ENCODE measurements around the gene CASTOR2.
"Not testable (repeated sequence)": the region's sequence is repeated elsewhere in the genome, so short reads cannot be mapped to it uniquely, and the experiment has no call there.

The CASTOR2 gene

DNA sequence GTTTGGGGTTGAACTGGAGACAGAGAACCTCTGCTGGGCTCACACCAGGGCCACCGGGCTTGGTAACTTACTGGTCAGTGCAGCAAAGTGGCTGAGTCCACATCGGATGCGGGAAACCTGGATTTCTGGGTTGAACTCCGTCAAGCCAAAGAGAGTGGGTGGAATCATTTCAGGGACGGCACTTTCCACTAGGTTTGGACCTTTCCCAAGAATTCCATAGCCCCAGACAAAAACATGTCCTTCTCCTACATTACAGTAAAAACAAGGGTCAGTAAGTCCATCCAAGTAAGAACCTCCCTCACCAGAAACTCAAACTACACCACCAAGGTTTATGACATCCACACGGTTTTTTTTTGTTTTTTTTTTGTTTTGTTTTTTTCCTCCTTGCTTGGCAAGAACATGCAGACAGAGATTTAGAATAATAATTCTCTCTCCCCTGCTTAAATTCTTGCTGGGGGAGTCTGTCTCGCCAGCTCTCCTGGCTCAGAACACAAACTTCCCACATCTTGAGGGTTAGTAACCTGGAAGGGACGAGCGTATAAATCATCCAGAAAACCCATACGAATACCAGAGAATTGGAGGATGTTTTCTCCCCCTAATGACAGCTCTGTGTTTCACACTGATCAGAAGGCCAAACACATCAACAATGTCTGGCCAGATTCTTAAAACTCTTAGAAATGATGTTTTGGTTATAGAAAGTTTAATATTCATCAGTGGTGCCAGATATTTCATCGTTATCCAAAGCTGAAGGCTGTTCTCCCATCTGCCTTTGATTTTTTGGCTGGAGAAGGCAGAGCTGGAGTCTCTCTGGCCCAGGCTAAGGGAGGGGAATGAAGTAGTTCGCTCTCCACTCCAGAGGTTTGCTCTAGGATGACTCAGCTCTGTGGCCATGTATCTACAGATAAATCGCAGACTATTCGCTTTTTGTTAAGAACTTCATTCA is 91.6 kb downstream of the CASTOR2 start:
- 96% methylated on average over 13 of the region's 14 CpGs for WGBS
- no peak overlapping the region for H3K9ac ChIP-seq (ENCODE audit: low read depth, low read length)
- H3K36me3 ChIP-seq (ENCODE audit: insufficient read depth, low read length) = peaks cover 93% of the 10 kb centered on the region
- no peak overlapping the region for H3K27ac ChIP-seq (ENCODE audit: low read depth, low read length)
- no peak overlapping the region for H3K4me3 ChIP-seq (ENCODE audit: low read length)
- H3K27me3 ChIP-seq (ENCODE audit: insufficient read depth, low read length) = no peaks in the 10 kb centered on the region
- H3K4me1 ChIP-seq (ENCODE audit: insufficient read depth, low read length) = no peaks in the 10 kb centered on the region
- H3K9me3 ChIP-seq (ENCODE audit: insufficient read depth, low read depth, low read length) = no peaks in the 10 kb centered on the region

DNA sequence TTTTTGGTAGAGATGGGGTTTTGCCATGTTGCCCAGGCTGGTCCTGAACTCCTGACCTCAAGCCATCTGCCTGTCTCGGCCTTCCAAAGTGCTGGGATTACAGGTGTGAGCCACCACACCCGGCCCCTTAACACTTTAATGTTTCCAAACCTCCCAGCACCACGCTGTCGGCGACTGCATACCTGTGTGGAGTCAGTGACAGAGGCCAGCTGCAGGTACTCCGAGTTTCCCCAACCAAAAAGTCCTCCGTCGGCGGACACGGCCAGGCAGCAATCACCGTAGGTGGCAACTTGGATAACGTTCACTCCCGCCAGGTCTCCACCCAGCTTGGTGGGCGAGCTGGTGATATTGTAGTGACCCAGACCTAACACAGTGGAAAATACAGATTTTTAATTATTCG is 93.9 kb downstream of the CASTOR2 start:
- H3K4me1 ChIP-seq (ENCODE audit: insufficient read depth, low read length) = no peaks in the 10 kb centered on the region
- H3K9me3 ChIP-seq (ENCODE audit: insufficient read depth, low read depth, low read length) = no peaks in the 10 kb centered on the region
- no peaks in the 10 kb centered on the region for H3K27me3 ChIP-seq (ENCODE audit: insufficient read depth, low read length)
- WGBS = 93% methylated on average over 15 of the region's 15 CpGs
- H3K9ac ChIP-seq (ENCODE audit: low read depth, low read length) = no peak overlapping the region
- no peak overlapping the region for H3K27ac ChIP-seq (ENCODE audit: low read depth, low read length)
- H3K4me3 ChIP-seq (ENCODE audit: low read length) = no peak overlapping the region
- H3K36me3 ChIP-seq (ENCODE audit: insufficient read depth, low read length) = peaks cover 99% of the 10 kb centered on the region

DNA sequence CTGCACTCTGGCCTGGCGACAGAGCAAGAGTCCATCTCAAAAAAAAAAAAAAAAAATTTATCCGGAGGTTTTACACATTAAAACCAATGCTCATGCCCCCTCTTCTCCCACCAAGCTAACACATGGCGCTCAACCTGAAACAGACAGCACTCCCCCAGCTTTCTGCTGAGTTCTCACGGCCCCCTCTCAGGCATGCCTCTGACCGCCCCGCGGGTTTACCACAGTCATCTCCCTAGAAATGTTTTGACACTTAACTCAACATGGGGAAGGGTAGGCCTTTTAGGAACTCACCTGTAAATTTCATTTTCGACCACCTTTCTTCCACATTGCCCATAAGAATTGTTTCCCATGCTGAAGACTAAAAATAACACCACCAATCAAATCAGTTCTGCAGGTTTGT is 99.8 kb downstream of the CASTOR2 start:
- H3K4me3 ChIP-seq (ENCODE audit: low read length) = no peak overlapping the region
- no peaks in the 10 kb centered on the region for H3K4me1 ChIP-seq (ENCODE audit: insufficient read depth, low read length)
- H3K36me3 ChIP-seq (ENCODE audit: insufficient read depth, low read length) = peaks cover 88% of the 10 kb centered on the region
- H3K27me3 ChIP-seq (ENCODE audit: insufficient read depth, low read length) = no peaks in the 10 kb centered on the region
- H3K9ac ChIP-seq (ENCODE audit: low read depth, low read length) = no peak overlapping the region
- H3K27ac ChIP-seq (ENCODE audit: low read depth, low read length) = no peak overlapping the region
- H3K9me3 ChIP-seq (ENCODE audit: insufficient read depth, low read depth, low read length) = no peaks in the 10 kb centered on the region
- 94% methylated on average over 8 of the region's 8 CpGs for WGBS

DNA sequence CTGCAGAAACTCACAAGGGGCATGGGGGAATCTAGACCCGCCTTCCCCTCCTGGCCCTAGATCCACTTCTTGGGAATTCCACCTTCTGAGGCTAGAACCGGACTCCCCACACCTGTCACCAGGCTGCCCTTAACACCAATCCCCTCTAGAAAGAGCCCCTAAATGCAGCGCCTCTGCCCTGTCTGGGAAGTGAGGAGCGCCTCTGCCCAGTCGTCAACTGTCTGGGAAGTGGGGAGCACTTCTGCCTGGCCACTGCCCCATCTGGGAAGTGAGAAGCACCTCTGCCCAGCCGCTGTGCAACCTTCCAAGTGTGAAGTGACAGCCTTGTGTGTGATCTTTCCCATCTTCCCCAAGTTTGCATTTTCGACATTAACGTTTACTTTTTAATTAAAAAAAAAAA is 100.3 kb downstream of the CASTOR2 start:
- H3K36me3 ChIP-seq (ENCODE audit: insufficient read depth, low read length) = peaks cover 88% of the 10 kb centered on the region

DNA sequence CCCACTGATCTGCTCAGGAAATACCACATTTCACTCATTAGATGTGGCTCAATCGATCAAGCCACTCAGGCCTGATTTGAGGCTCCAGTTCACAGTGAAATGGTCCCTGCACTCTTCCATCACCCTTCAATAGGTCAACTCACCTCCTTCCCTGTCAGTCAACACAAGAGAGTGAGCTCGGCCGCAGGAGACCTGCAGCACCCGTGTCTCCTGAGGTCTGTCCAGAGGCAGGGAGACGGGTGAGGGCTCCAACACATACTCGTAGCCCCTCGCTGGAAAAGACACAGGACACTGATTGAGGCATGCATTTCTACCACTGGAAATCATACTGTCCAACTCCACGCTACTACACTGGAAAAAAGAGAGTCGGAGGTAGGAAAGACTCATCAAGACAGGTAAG is 102.0 kb downstream of the CASTOR2 start:
- H3K9me3 ChIP-seq (ENCODE audit: insufficient read depth, low read depth, low read length) = no peaks in the 10 kb centered on the region
- WGBS = 95% methylated on average over 9 of the region's 9 CpGs
- peaks cover 84% of the 10 kb centered on the region for H3K36me3 ChIP-seq (ENCODE audit: insufficient read depth, low read length)

More for the DNA sequence above, 100.3 kb downstream of the CASTOR2 start:
- Histone ChIP-seq H3K9ac (ENCODE audit: low read depth, low read length) (no peak overlapping the region), H3K27me3 (ENCODE audit: insufficient read depth, low read length) (no peaks in the 10 kb centered on the region), H3K9me3 (ENCODE audit: insufficient read depth, low read depth, low read length) (no peaks in the 10 kb centered on the region), H3K4me1 (ENCODE audit: insufficient read depth, low read length) (no peaks in the 10 kb centered on the region), H3K4me3 (ENCODE audit: low read length) (no peak overlapping the region), H3K27ac (ENCODE audit: low read depth, low read length) (no peak overlapping the region)
- WGBS = 95% methylated on average over 8 of the region's 8 CpGs

DNA sequence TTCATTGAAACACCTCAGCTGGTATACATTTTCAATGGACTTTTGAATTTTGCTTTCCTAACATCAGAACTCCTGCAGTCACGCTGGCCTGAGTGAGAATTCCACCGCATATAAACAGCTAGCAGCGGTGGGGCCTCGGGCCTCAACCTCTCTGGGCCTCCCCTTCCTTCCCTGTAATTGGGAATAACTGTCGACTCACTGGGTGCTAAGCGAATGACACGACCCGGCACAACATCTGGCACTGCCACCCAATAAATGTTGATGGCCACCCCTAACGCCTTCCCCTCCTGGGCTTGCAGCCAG is 108.4 kb downstream of the CASTOR2 start:
- Histone ChIP-seq H3K9ac (ENCODE audit: low read depth, low read length) (peak overlapping the region; percentile 96), H3K36me3 (ENCODE audit: insufficient read depth, low read length) (peaks cover 27% of the 10 kb centered on the region), H3K27ac (ENCODE audit: low read depth, low read length) (peak overlapping the region; percentile 94), H3K4me1 (ENCODE audit: insufficient read depth, low read length) (peaks cover 4% of the 10 kb centered on the region; the same call in 1 of the 2 replicates), H3K4me3 (ENCODE audit: low read length) (peak overlapping the region; percentile 85), H3K27me3 (ENCODE audit: insufficient read depth, low read length) (no peaks in the 10 kb centered on the region), H3K9me3 (ENCODE audit: insufficient read depth, low read depth, low read length) (no peaks in the 10 kb centered on the region)
- WGBS = 6% methylated on average over 9 of the region's 9 CpGs

More for the DNA sequence above, 102.0 kb downstream of the CASTOR2 start:
- Histone ChIP-seq H3K27ac (ENCODE audit: low read depth, low read length) (no peak overlapping the region), H3K9ac (ENCODE audit: low read depth, low read length) (no peak overlapping the region), H3K4me1 (ENCODE audit: insufficient read depth, low read length) (no peaks in the 10 kb centered on the region), H3K4me3 (ENCODE audit: low read length) (no peak overlapping the region), H3K27me3 (ENCODE audit: insufficient read depth, low read length) (no peaks in the 10 kb centered on the region)

GRCh38 chr7:75074262-75074641 is 109.7 kb downstream of the CASTOR2 start:
- Histone ChIP-seq H3K4me3 (ENCODE audit: low read length) (peak overlapping the region; percentile 85), H3K9ac (ENCODE audit: low read depth, low read length) (peak overlapping the region; percentile 68; the same call in 1 of the 2 replicates), H3K36me3 (ENCODE audit: insufficient read depth, low read length) (peaks cover 18% of the 10 kb centered on the region)
- H3K27me3 ChIP-seq (ENCODE audit: insufficient read depth, low read length); H3K27ac ChIP-seq (ENCODE audit: low read depth, low read length); H3K4me1 ChIP-seq (ENCODE audit: insufficient read depth, low read length); H3K9me3 ChIP-seq (ENCODE audit: insufficient read depth, low read depth, low read length): not testable (repeated sequence)
- WGBS = 98% methylated on average over 5 of the region's 8 CpGs
